HEK293 (cell line): ENCODE measurements around the gene ABCF1.

ENCODE experiments used
- HOXA7 ChIP-seq: sonication (generic); formaldehyde crosslinking; IDR thresholded peaks from 2 replicates; pipeline ENCODE4 v1.8.1; 2022; ENCODE audit warnings: missing genetic modification reagents, borderline replicate concordance
- KLF16 ChIP-seq: fragments of 450-650 bp; formaldehyde crosslinking; IDR thresholded peaks from 2 replicates; pipeline ENCODE4 v1.5.1; 2017; ENCODE audit warnings: missing biosample characterization, missing genetic modification characterization
- PATZ1 ChIP-seq: fragments of 450-650 bp; formaldehyde crosslinking; IDR thresholded peaks from 2 replicates; pipeline ENCODE4 v1.5.1; 2016; ENCODE audit warnings: missing biosample characterization, missing genetic modification characterization
- TCF7L2 ChIP-seq: IDR thresholded peaks from 2 replicates; pipeline ENCODE4 v1.6.1; 2011; ENCODE audit warnings: low read depth, mild to moderate bottlenecking, inconsistent platforms, low read length, moderate library complexity, borderline replicate concordance
- YY2 ChIP-seq: fragments of 450-650 bp; formaldehyde crosslinking; IDR thresholded peaks from 2 replicates; pipeline ENCODE4 v1.5.1; 2016; ENCODE audit warnings: missing biosample characterization, missing genetic modification characterization
- ZBTB20 ChIP-seq: fragments of 450-650 bp; formaldehyde crosslinking; IDR thresholded peaks from 2 replicates; pipeline ENCODE4 v1.5.1; 2016; ENCODE audit warnings: missing biosample characterization, missing genetic modification characterization
- ZFP3 ChIP-seq: fragments of 450-650 bp; formaldehyde crosslinking; IDR thresholded peaks from 2 replicates; pipeline ENCODE4 v1.5.1; 2016; ENCODE audit warnings: low read depth, missing biosample characterization, missing genetic modification characterization
- ZNF274 ChIP-seq, 2 experiments: fragments of 200-500 bp in 1 of 2; fragments of 450-650 bp in 1 of 2; sonication (Bioruptor generic) in 1 of 2; formaldehyde crosslinking in 1 of 2; IDR thresholded peaks; 2 replicates each; pipeline versions ENCODE4 v1.5.1 to v1.6.1; 2014 to 2016; ENCODE audit warnings: borderline replicate concordance in 1 of 2, inconsistent platforms in 1 of 2, low read length in 1 of 2, missing biosample characterization in 1 of 2, missing genetic modification characterization in 1 of 2
- ZNF514 ChIP-seq: fragments of 450-650 bp; formaldehyde crosslinking; IDR thresholded peaks from 2 replicates; pipeline ENCODE4 v1.5.1; 2016; ENCODE audit warnings: missing biosample characterization, missing genetic modification characterization
- TF ChIP-seq, protein P1 (sequence below): fragments of 450-650 bp; formaldehyde crosslinking; IDR thresholded peaks from 2 replicates; pipeline ENCODE4 v1.5.1; 2017; ENCODE audit warnings: missing biosample characterization, missing genetic modification characterization
- TF ChIP-seq, protein P2 (sequence below): fragments of 450-650 bp; formaldehyde crosslinking; IDR thresholded peaks from 2 replicates; pipeline ENCODE4 v1.5.1; 2016; ENCODE audit warnings: missing biosample characterization, missing genetic modification characterization
- TF ChIP-seq, protein P3 (sequence below): sonication (generic); formaldehyde crosslinking; IDR thresholded peaks from 2 replicates; pipeline ENCODE4 v1.8.1; 2022; ENCODE audit warnings: mild to moderate bottlenecking, moderate library complexity, missing genetic modification reagents

GRCh38 chr6:30560930-30561329 is 10.3 kb upstream of the ABCF1 start:
- TF ChIP-seq KLF16 (tag by site-specific recombination) (no peak), TCF7L2 (no peak), PATZ1 (no peak), ZNF514 (tag by site-specific recombination) (no peak), ZBTB20 (no peak), ZFP3 (tag by site-specific recombination) (no peak), YY2 (tag by site-specific recombination) (no peak), HOXA7 (CRISPR knock-in tag) (no peak), ZNF274 (IDR thresholded peaks at IDR 0.05; ENCODE audit: low read length) (no peak), ZNF274 (tag by site-specific recombination; IDR thresholded peaks at IDR 0.05; ENCODE audit: borderline replicate concordance) (no peak)
- TF ChIP-seq, protein P1, sequence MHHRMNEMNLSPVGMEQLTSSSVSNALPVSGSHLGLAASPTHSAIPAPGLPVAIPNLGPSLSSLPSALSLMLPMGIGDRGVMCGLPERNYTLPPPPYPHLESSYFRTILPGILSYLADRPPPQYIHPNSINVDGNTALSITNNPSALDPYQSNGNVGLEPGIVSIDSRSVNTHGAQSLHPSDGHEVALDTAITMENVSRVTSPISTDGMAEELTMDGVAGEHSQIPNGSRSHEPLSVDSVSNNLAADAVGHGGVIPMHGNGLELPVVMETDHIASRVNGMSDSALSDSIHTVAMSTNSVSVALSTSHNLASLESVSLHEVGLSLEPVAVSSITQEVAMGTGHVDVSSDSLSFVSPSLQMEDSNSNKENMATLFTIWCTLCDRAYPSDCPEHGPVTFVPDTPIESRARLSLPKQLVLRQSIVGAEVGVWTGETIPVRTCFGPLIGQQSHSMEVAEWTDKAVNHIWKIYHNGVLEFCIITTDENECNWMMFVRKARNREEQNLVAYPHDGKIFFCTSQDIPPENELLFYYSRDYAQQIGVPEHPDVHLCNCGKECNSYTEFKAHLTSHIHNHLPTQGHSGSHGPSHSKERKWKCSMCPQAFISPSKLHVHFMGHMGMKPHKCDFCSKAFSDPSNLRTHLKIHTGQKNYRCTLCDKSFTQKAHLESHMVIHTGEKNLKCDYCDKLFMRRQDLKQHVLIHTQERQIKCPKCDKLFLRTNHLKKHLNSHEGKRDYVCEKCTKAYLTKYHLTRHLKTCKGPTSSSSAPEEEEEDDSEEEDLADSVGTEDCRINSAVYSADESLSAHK (tag by site-specific recombination), result no peak
- TF ChIP-seq, protein P2, sequence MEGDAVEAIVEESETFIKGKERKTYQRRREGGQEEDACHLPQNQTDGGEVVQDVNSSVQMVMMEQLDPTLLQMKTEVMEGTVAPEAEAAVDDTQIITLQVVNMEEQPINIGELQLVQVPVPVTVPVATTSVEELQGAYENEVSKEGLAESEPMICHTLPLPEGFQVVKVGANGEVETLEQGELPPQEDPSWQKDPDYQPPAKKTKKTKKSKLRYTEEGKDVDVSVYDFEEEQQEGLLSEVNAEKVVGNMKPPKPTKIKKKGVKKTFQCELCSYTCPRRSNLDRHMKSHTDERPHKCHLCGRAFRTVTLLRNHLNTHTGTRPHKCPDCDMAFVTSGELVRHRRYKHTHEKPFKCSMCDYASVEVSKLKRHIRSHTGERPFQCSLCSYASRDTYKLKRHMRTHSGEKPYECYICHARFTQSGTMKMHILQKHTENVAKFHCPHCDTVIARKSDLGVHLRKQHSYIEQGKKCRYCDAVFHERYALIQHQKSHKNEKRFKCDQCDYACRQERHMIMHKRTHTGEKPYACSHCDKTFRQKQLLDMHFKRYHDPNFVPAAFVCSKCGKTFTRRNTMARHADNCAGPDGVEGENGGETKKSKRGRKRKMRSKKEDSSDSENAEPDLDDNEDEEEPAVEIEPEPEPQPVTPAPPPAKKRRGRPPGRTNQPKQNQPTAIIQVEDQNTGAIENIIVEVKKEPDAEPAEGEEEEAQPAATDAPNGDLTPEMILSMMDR (tag by site-specific recombination), result no peak
- TF ChIP-seq, protein P3, sequence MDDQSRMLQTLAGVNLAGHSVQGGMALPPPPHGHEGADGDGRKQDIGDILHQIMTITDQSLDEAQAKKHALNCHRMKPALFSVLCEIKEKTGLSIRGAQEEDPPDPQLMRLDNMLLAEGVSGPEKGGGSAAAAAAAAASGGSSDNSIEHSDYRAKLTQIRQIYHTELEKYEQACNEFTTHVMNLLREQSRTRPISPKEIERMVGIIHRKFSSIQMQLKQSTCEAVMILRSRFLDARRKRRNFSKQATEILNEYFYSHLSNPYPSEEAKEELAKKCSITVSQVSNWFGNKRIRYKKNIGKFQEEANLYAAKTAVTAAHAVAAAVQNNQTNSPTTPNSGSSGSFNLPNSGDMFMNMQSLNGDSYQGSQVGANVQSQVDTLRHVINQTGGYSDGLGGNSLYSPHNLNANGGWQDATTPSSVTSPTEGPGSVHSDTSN (CRISPR knock-in tag), result no peak
